GM23248 (cell line): ENCODE results near the gene IPO4. TPM values are rescaled to one million over a fixed set of nuclear protein-coding genes. Genes with fewer than 3 reads are reported as not detected.
A peak's percentile ranks its signal among the peaks of the same experiment; 100 is the strongest.

Source experiments
- DNase-seq: peaks from one replicate; pipeline ENCODE4 v3.0.0-alpha.2; 2015
- H2AFZ ChIP-seq: fragments of 200-600 bp; sonication (generic); 2 replicates; pipeline ENCODE4 v1.6.1; 2016; ENCODE audit warnings: antibody characterized with exemption
- H3F3A ChIP-seq: fragments of 200-600 bp; sonication (generic); 2 replicates; pipeline ENCODE4 v1.6.1; 2016; ENCODE audit warnings: mild to moderate bottlenecking, antibody characterized with exemption, mixed run types; ENCODE audit not compliant: insufficient read depth
- H3K27ac ChIP-seq: fragments of 200-600 bp; sonication (generic); 2 replicates; pipeline ENCODE4 v1.5.1; 2016; ENCODE audit warnings: mild to moderate bottlenecking
- H3K27me3 ChIP-seq: fragments of 200-600 bp; sonication (generic); replicated peaks from 2 replicates; pipeline ENCODE4 v1.6.1; 2016; ENCODE audit warnings: mild to moderate bottlenecking; ENCODE audit not compliant: insufficient read depth
- H3K36me3 ChIP-seq: fragments of 200-600 bp; sonication (generic); 2 replicates; pipeline ENCODE4 v1.6.1; 2016; ENCODE audit warnings: low read depth, mild to moderate bottlenecking
- H3K4me1 ChIP-seq: fragments of 200-600 bp; sonication (generic); 2 replicates; pipeline ENCODE4 v1.6.1; 2016; ENCODE audit warnings: mild to moderate bottlenecking; ENCODE audit not compliant: insufficient read depth
- H3K4me2 ChIP-seq: fragments of 200-600 bp; sonication (generic); one replicate; pipeline ENCODE4 v1.6.1; 2016; ENCODE audit warnings: mild to moderate bottlenecking; ENCODE audit not compliant: unreplicated experiment
- H3K4me3 ChIP-seq: fragments of 200-600 bp; sonication (generic); 2 replicates; pipeline ENCODE4 v1.5.1; 2016; ENCODE audit warnings: mild to moderate bottlenecking
- H3K79me2 ChIP-seq: fragments of 200-600 bp; sonication (generic); 2 replicates; pipeline ENCODE4 v1.6.1; 2016; ENCODE audit warnings: mild to moderate bottlenecking; ENCODE audit not compliant: insufficient read depth
- H3K9ac ChIP-seq: fragments of 200-600 bp; sonication (generic); 2 replicates; pipeline ENCODE4 v1.6.1; 2016; ENCODE audit warnings: mild to moderate bottlenecking
- H3K9me2 ChIP-seq: fragments of 200-600 bp; sonication (generic); 2 replicates; pipeline ENCODE4 v1.6.1; 2016; ENCODE audit warnings: mixed run types, mild to moderate bottlenecking, moderate library complexity; ENCODE audit not compliant: insufficient read depth
- H3K9me3 ChIP-seq: fragments of 200-600 bp; sonication (generic); one replicate; pipeline ENCODE4 v1.6.1; 2017; ENCODE audit warnings: low read depth
- H4K20me1 ChIP-seq: fragments of 200-600 bp; sonication (generic); 2 replicates; pipeline ENCODE4 v1.6.0; 2016; ENCODE audit not compliant: insufficient read depth
- EZH2 ChIP-seq: fragments of 200-600 bp; sonication (generic); IDR thresholded peaks from 2 replicates; pipeline ENCODE4 v1.6.1; 2018; ENCODE audit warnings: antibody characterized with exemption, mild to moderate bottlenecking; ENCODE audit not compliant: insufficient read depth, poor library complexity, severe bottlenecking
- EZH2phosphoT487 ChIP-seq: fragments of 200-600 bp; sonication (generic); IDR thresholded peaks from 2 replicates; pipeline ENCODE4 v1.6.1; 2018; ENCODE audit warnings: antibody characterized with exemption, moderate library complexity, mild to moderate bottlenecking, low read depth; ENCODE audit not compliant: insufficient read depth
- WGBS, 2 experiments: methylation state at CpG; one replicate each; pipeline ENCODE4 v1.1.6; 2015 to 2017; ENCODE audit warnings: low lambda C conversion rate in 2 of 2, low coverage in 1 of 2; ENCODE audit errors: missing lambda C conversion rate in 2 of 2; 5-methylcytosine and 5-hydroxymethylcytosine counted together
- in situ Hi-C: fragments of 300-500 bp; cut with MboI; formaldehyde crosslinking; loops from 2 replicates; pipeline ENCODE4 v1.15.0; 2020
- polyA plus RNA-seq: library from polyadenylated mRNA; unstranded; fragments of >200 nt; fragmentation: Nextera tagmentation; extraction: Ambion mirVana; gene quantifications from 2 replicates; pipeline ENCODE4 v1.2.1, GENCODE V29; 2016
- total RNA-seq: library from RNA; depleted of rRNA; stranded (reverse); fragments of >200 nt; shearing (Covaris generic); gene quantifications from 2 replicates; pipeline ENCODE4 v1.2.3, GENCODE V29; 2014

Gene IPO4
- total and polyA plus RNA-seq, 2 experiments from 2014 or later, result 33.6 to 58.3 TPM

DNA sequence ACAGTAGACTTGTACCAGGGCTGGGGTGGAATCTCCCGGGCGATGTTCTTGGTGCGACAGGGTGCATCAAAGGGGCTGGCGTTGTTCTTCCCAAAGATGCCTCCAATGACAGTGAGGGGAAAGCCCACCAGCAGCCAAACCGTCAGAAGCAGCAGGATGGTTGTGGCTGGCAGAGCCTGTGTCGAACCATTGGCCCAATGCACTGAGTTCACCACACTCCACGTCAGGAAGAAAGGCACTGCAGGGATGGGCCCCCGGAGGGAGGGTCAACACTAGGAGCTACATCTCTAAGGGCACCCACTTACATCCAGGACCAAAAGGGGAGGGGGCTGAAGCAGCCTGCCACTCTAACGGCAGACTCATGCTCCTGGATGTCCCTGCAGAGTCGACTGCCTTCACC lies 1.8 kb upstream of the IPO4 start:
- TF ChIP-seq EZH2phosphoT487 (no peak), EZH2 (no peak)
- Histone ChIP-seq H3K79me2 (peaks cover 66% of the 10 kb centered on the region), H3K27ac (no peak overlapping the region), H3K4me2 (no peak overlapping the region), H3K36me3 (no peaks in the 10 kb centered on the region), H3K4me1 (peaks cover 19% of the 10 kb centered on the region), H3K27me3 (no peaks in the 10 kb centered on the region), H3K4me3 (no peak overlapping the region), H3F3A (peaks cover 12% of the 10 kb centered on the region), H3K9me2 (no peaks in the 10 kb centered on the region), H3K9ac (no peak overlapping the region), H2AFZ (no peak overlapping the region), H3K9me3 (no peaks in the 10 kb centered on the region), H4K20me1 (no peaks in the 10 kb centered on the region)
- in situ Hi-C loops, result no loop called here
- no peak for DNase-seq
- 93 to 96% methylated on average over 10 of the region's 10 CpGs for WGBS, 2 experiments

DNA sequence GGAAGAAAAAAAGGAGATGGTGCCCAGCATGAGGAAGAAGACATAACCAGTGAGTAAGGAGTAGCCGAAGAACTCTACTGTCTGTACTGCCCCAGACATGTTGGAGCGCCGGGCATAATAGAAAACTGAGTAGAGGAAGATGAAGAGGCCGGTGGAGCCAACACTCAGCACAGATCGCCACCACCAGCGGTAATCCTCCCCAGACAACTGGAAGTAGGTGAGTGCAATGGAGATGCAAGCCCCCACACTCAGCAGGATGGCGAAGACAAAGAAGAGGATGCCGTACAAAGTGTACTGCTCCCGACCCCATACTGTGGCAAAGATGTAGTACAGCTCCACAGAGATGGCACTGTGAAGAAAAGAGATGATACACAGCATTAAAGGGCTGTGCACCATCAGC lies 844 bp upstream of the IPO4 start:
- WGBS, 2 experiments, result 90 to 91% methylated on average over 9 of the region's 9 CpGs
- Histone ChIP-seq H3K4me3 (no peak overlapping the region), H3K4me1 (peaks cover 16% of the 10 kb centered on the region), H3K9me3 (no peaks in the 10 kb centered on the region), H3K9ac (peak overlapping the region; percentile 87), H3K4me2 (peak overlapping the region; percentile 91), H3K27me3 (no peaks in the 10 kb centered on the region), H4K20me1 (no peaks in the 10 kb centered on the region), H2AFZ (peak overlapping the region; percentile 78), H3K79me2 (peaks cover 57% of the 10 kb centered on the region), H3K36me3 (no peaks in the 10 kb centered on the region), H3F3A (peaks cover 12% of the 10 kb centered on the region), H3K27ac (peak overlapping the region; percentile 59; the same call in 1 of the 2 replicates), H3K9me2 (no peaks in the 10 kb centered on the region)
- in situ Hi-C loops, result no loop called here
- TF ChIP-seq EZH2phosphoT487, result no peak
- TF ChIP-seq EZH2, result no peak
- no peak for DNase-seq

DNA sequence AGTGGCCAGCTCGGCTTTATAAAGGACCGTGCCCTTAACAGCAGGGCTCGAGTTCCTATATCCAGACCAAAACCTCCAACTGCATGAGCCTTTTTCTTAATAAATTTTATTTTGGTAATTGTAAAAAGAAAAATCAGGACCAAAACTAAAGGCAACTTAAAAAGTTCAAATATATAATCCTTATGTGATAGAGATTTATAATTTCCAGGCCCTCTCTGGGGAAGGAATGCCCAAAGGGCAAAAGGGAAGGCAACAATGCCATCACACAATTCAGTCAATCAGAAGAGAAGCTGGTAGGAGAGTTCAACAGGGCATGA lies 401 bp upstream of the IPO4 start:
- peak overlapping the region; percentile 87 for H3K9ac ChIP-seq
- peak overlapping the region; percentile 96 for H3K4me3 ChIP-seq
- no peaks in the 10 kb centered on the region for H4K20me1 ChIP-seq
- H3K9me2 ChIP-seq, result no peaks in the 10 kb centered on the region
- in situ Hi-C loops, result no loop called here
- H3K79me2 ChIP-seq, result peaks cover 53% of the 10 kb centered on the region
- H3K4me2 ChIP-seq, result peak overlapping the region; percentile 91
- no peaks in the 10 kb centered on the region for H3K9me3 ChIP-seq
- DNase-seq, result no peak
- TF ChIP-seq EZH2 (no peak), EZH2phosphoT487 (no peak)
- H2AFZ ChIP-seq, result peak overlapping the region; percentile 78
- WGBS, 2 experiments, result 2 to 4% methylated on average over 3 of the region's 3 CpGs
- H3K4me1 ChIP-seq, result peaks cover 13% of the 10 kb centered on the region
- no peaks in the 10 kb centered on the region for H3K27me3 ChIP-seq
- no peaks in the 10 kb centered on the region for H3K36me3 ChIP-seq
- H3F3A ChIP-seq, result peaks cover 12% of the 10 kb centered on the region
- H3K27ac ChIP-seq, result peak overlapping the region; percentile 59

DNA sequence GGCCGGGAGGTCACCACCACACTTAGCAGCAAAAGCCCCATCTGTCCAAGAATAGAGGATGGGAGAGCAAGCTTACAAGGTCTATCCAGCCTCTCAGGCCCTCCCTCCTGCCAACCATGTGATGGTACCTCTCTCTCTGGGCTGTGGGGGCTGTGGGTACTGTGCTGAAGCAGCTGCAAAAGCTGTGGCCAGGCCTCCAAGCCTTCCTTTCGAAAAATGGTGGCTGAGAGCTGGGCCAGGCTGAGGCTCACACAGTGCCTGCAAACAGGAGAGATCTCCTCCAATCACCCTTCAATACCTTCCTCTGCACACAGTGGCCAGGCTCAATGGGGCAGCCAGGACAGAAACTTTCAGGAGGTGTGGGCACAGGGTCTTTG lies 1.1 kb downstream of the IPO4 start:
- DNase-seq, result no peak
- TF ChIP-seq EZH2phosphoT487 (no peak), EZH2 (no peak)
- Histone ChIP-seq H3K4me3 (peak overlapping the region; percentile 96), H2AFZ (no peak overlapping the region; the same call in 1 of the 2 replicates), H3F3A (peaks cover 12% of the 10 kb centered on the region), H3K36me3 (no peaks in the 10 kb centered on the region), H3K9me2 (no peaks in the 10 kb centered on the region), H4K20me1 (no peaks in the 10 kb centered on the region), H3K9ac (0 out of 2 replicates have a peak overlapping the region, but pooled peaks have one; percentile 87), H3K4me1 (peaks cover 13% of the 10 kb centered on the region), H3K27ac (no peak overlapping the region), H3K79me2 (peaks cover 38% of the 10 kb centered on the region), H3K27me3 (no peaks in the 10 kb centered on the region), H3K4me2 (peak overlapping the region; percentile 91), H3K9me3 (no peaks in the 10 kb centered on the region)
- WGBS, 2 experiments, result 55 to 79% methylated on average over 2 of the region's 2 CpGs
- in situ Hi-C loops, result no loop called here
